SK-N-SH treated with all-trans-retinoic acid at 6 μM for 48 hours (cell line): ENCODE data around the gene RAE1.

Experiments
- ATAC-seq: fragments of 200-7000 bp; cut with Tn5 transposase; 3 replicates; pipeline ENCODE4 v1.9.1; 2020; ENCODE audit warnings: mild to moderate bottlenecking, moderate library complexity
- ARNTL ChIP-seq: fragments of 450-650 bp; formaldehyde crosslinking; IDR thresholded peaks from 2 replicates; pipeline ENCODE4 v1.5.0; 2020; ENCODE audit warnings: low read depth, mild to moderate bottlenecking, moderate library complexity, borderline replicate concordance
- BACH2 ChIP-seq: fragments of 250-450 bp; sonication (Bioruptor Pico); IDR thresholded peaks from 2 replicates; pipeline ENCODE4 v1.9.0; 2021; ENCODE audit warnings: mild to moderate bottlenecking, borderline replicate concordance
- CSDC2 ChIP-seq: fragments of 250-450 bp; sonication (Bioruptor Pico); IDR thresholded peaks from 2 replicates; pipeline ENCODE4 v1.5.0; 2020; ENCODE audit warnings: mild to moderate bottlenecking, moderate library complexity
- CSRNP3 ChIP-seq: fragments of 250-450 bp; sonication (Bioruptor Pico); IDR thresholded peaks from 2 replicates; pipeline ENCODE4 v1.5.1; 2021; ENCODE audit warnings: mild to moderate bottlenecking, moderate library complexity
- ESRRG ChIP-seq: fragments of 250-450 bp; sonication (Bioruptor Pico); IDR thresholded peaks from 2 replicates; pipeline ENCODE4 v1.6.1; 2021; ENCODE audit warnings: mild to moderate bottlenecking
- GLIS3 ChIP-seq: fragments of 250-450 bp; sonication (Bioruptor Pico); IDR thresholded peaks from 2 replicates; pipeline ENCODE4 v1.5.0; 2020; ENCODE audit warnings: mild to moderate bottlenecking, moderate library complexity
- ISL1 ChIP-seq: fragments of 250-450 bp; sonication (Bioruptor Pico); IDR thresholded peaks from 2 replicates; pipeline ENCODE4 v2.1.2; 2022; ENCODE audit warnings: mild to moderate bottlenecking, moderate library complexity
- OSR1 ChIP-seq: fragments of 250-450 bp; sonication (Bioruptor Pico); IDR thresholded peaks from 2 replicates; pipeline ENCODE4 v1.8.0; 2022; ENCODE audit warnings: moderate library complexity, mild to moderate bottlenecking, inconsistent platforms
- PPARA ChIP-seq: fragments of 250-450 bp; sonication (Bioruptor Pico); IDR thresholded peaks from 2 replicates; pipeline ENCODE4 v1.5.0; 2020; ENCODE audit warnings: mild to moderate bottlenecking, borderline replicate concordance
- RARB ChIP-seq: fragments of 250-450 bp; sonication (Bioruptor Pico); IDR thresholded peaks from 2 replicates; pipeline ENCODE4 v1.8.0; 2021; ENCODE audit warnings: mild to moderate bottlenecking, moderate library complexity
- SNAI2 ChIP-seq: fragments of 250-450 bp; sonication (Bioruptor Pico); IDR thresholded peaks from 2 replicates; pipeline ENCODE4 v1.5.0; 2020; ENCODE audit warnings: mild to moderate bottlenecking, moderate library complexity
- TCF4 ChIP-seq: fragments of 250-450 bp; sonication (Bioruptor Pico); IDR thresholded peaks from 2 replicates; pipeline ENCODE4 v1.8.0; 2021; ENCODE audit warnings: mild to moderate bottlenecking, moderate library complexity, borderline replicate concordance
- TOX ChIP-seq: fragments of 250-450 bp; sonication (Bioruptor Pico); IDR thresholded peaks from 2 replicates; pipeline ENCODE4 v1.8.0; 2021; ENCODE audit warnings: mild to moderate bottlenecking, moderate library complexity, borderline replicate concordance
- ZC3H10 ChIP-seq: fragments of 250-450 bp; sonication (Bioruptor Pico); IDR thresholded peaks from 2 replicates; pipeline ENCODE4 v1.5.1; 2021; ENCODE audit warnings: mild to moderate bottlenecking, moderate library complexity
- ZFP3 ChIP-seq: fragments of 250-450 bp; sonication (Bioruptor Pico); IDR thresholded peaks from 2 replicates; pipeline ENCODE4 v1.5.0; 2020; ENCODE audit warnings: mild to moderate bottlenecking, moderate library complexity
- ZFP30 ChIP-seq: fragments of 450-650 bp; formaldehyde crosslinking; IDR thresholded peaks from 2 replicates; pipeline ENCODE4 v1.5.0; 2022; ENCODE audit warnings: mild to moderate bottlenecking, moderate library complexity
- ZNF565 ChIP-seq: fragments of 450-650 bp; formaldehyde crosslinking; conservative IDR thresholded peaks from 2 replicates; pipeline ENCODE4 v1.5.0; 2020; ENCODE audit warnings: low read depth, mild to moderate bottlenecking, moderate library complexity
- ZNF70 ChIP-seq: fragments of 450-650 bp; formaldehyde crosslinking; IDR thresholded peaks from 2 replicates; pipeline ENCODE4 v1.5.0; 2020; ENCODE audit warnings: mild to moderate bottlenecking, moderate library complexity
- ZNF8 ChIP-seq: fragments of 450-650 bp; formaldehyde crosslinking; IDR thresholded peaks from 2 replicates; pipeline ENCODE4 v1.5.0; 2020; ENCODE audit warnings: mild to moderate bottlenecking, moderate library complexity
- TF ChIP-seq, protein P1 (sequence below): fragments of 250-450 bp; sonication (Bioruptor Pico); IDR thresholded peaks from 2 replicates; pipeline ENCODE4 v1.8.0; 2020; ENCODE audit warnings: mild to moderate bottlenecking, moderate library complexity, borderline replicate concordance
- TF ChIP-seq, protein P2 (sequence below): fragments of 250-450 bp; sonication (Bioruptor Pico); IDR thresholded peaks from 2 replicates; pipeline ENCODE4 v1.5.1; 2020; ENCODE audit warnings: low read depth, mild to moderate bottlenecking, moderate library complexity

RAE1 gene

GRCh38 chr20:57397693-57398108 lies 46.6 kb downstream of the RAE1 start:
- ATAC-seq: no peak

DNA sequence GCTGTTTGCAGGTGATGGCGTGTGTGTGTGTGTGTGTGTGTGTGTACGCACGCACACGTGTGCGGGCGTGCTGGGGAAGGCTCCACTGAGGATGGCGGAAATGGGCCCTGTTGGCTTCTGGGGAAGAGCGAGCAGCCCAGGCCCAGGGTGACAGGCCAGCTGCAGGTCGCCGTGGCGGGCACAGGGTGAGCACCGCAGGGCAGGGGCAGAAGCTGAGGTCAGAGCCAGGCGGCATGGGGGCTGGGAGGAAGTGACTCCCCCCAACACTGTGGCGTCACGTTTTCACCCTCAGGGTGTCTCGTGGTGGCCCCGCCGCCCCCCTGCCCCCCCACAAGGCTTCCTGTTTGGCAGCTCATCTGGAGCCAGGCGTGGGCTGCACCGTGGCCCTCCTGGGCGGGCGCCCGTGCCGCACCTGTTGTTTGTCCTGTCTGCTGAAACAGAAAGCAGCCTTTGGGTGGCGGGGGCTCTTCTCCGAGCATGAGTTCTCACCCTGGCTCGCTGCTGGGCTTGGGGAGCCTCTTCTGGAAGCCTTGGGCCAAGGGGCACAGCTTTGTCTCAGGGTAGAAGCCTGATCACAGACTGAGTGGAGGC lies 47.3 kb downstream of the RAE1 start:
- TF ChIP-seq, protein P1, sequence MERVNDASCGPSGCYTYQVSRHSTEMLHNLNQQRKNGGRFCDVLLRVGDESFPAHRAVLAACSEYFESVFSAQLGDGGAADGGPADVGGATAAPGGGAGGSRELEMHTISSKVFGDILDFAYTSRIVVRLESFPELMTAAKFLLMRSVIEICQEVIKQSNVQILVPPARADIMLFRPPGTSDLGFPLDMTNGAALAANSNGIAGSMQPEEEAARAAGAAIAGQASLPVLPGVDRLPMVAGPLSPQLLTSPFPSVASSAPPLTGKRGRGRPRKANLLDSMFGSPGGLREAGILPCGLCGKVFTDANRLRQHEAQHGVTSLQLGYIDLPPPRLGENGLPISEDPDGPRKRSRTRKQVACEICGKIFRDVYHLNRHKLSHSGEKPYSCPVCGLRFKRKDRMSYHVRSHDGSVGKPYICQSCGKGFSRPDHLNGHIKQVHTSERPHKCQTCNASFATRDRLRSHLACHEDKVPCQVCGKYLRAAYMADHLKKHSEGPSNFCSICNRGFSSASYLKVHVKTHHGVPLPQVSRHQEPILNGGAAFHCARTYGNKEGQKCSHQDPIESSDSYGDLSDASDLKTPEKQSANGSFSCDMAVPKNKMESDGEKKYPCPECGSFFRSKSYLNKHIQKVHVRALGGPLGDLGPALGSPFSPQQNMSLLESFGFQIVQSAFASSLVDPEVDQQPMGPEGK (CRISPR knock-in tag): no peak
- no peak for TF ChIP-seq TOX (CRISPR knock-in tag)
- no peak for ATAC-seq

More at GRCh38 chr20:57397693-57398108, 46.6 kb downstream of the RAE1 start:
- TF ChIP-seq OSR1: no peak
- no peak for TF ChIP-seq ZC3H10 (CRISPR knock-in tag)
- TF ChIP-seq, protein P2, sequence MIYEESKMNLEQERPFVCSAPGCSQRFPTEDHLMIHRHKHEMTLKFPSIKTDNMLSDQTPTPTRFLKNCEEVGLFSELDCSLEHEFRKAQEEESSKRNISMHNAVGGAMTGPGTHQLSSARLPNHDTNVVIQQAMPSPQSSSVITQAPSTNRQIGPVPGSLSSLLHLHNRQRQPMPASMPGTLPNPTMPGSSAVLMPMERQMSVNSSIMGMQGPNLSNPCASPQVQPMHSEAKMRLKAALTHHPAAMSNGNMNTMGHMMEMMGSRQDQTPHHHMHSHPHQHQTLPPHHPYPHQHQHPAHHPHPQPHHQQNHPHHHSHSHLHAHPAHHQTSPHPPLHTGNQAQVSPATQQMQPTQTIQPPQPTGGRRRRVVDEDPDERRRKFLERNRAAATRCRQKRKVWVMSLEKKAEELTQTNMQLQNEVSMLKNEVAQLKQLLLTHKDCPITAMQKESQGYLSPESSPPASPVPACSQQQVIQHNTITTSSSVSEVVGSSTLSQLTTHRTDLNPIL (CRISPR knock-in tag): no peak
- no peak for TF ChIP-seq ZFP30 (CRISPR knock-in tag)
- no peak for TF ChIP-seq TOX (CRISPR knock-in tag)
- no peak for TF ChIP-seq ISL1 (CRISPR knock-in tag)
- no peak for TF ChIP-seq PPARA
- TF ChIP-seq CSRNP3: no peak
- no peak for TF ChIP-seq BACH2 (CRISPR knock-in tag)
- TF ChIP-seq SNAI2 (CRISPR knock-in tag): no peak
- no peak for TF ChIP-seq GLIS3
- TF ChIP-seq ZNF565 (CRISPR knock-in tag): no peak

DNA sequence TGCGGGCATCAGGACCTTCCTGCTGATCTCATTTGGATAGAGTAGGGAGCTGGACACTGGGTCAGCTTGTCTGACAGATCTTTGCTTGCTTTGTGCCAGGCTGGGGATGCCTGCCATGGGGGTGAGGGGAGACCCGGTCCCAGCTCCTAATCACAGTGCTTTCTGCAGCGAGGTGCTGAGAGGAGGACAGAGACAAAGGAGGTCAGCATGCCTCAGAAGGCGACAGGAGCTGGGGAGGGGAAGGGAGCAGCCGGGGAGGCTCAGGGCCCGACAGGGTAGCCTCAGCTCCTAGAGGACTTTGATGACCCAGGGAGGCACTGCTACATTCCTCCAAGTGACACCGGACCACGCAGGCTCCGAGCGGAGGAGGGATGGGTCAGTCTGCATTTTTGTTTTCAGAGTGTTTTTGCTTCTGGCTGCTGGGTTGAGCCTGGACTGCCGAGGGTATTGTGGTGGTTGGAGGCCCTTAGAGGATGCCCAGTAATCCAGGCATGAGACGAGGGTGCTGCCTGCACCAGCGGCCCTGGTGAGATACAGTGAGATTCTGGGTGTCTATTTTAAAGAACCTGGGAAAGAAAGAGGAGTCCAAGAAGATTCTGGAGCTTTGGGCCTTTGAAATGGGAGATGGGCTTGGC lies 48.0 kb downstream of the RAE1 start:
- no peak for ATAC-seq

More for the DNA sequence above, 48.0 kb downstream of the RAE1 start:
- TF ChIP-seq ZFP3 (CRISPR knock-in tag) (no peak), ESRRG (CRISPR knock-in tag) (no peak), ZNF565 (CRISPR knock-in tag) (no peak), RARB (CRISPR knock-in tag) (no peak), CSDC2 (no peak), GLIS3 (no peak), TCF4 (CRISPR knock-in tag) (no peak), ISL1 (CRISPR knock-in tag) (no peak), ARNTL (CRISPR knock-in tag) (no peak), CSRNP3 (no peak), ZNF70 (CRISPR knock-in tag) (no peak), ZFP30 (CRISPR knock-in tag) (no peak), OSR1 (no peak), PPARA (no peak), SNAI2 (CRISPR knock-in tag) (no peak), ZNF8 (CRISPR knock-in tag) (no peak), TOX (CRISPR knock-in tag) (no peak), ZC3H10 (CRISPR knock-in tag) (no peak)
- TF ChIP-seq, protein P1 (CRISPR knock-in tag): no peak
- TF ChIP-seq, protein P2 (CRISPR knock-in tag): no peak
- TF ChIP-seq, all 23 proteins: peak for 0
